Nephron progenitor cell (in vitro differentiated cells): Measurements from ENCODE around the gene SLC18A2.

Experiments used
- DNase-seq: peaks from one replicate; pipeline ENCODE4 v3.0.0; 2021
- H3K27ac Mint-ChIP-seq: 2 replicates; pipeline ENCODE4 v1.8.0; 2021; ENCODE audit warnings: mild to moderate bottlenecking, moderate library complexity, mixed read lengths
- H3K27me3 Mint-ChIP-seq: 2 replicates; pipeline ENCODE4 v1.8.0; 2021; ENCODE audit warnings: mild to moderate bottlenecking, low read depth, mixed read lengths; ENCODE audit not compliant: poor library complexity
- H3K36me3 Mint-ChIP-seq: 2 replicates; pipeline ENCODE4 v1.8.0; 2021; ENCODE audit warnings: low read depth, mixed read lengths
- H3K4me1 Mint-ChIP-seq: 2 replicates; pipeline ENCODE4 v1.8.0; 2021; ENCODE audit warnings: mixed read lengths
- H3K4me3 Mint-ChIP-seq: 2 replicates; pipeline ENCODE4 v1.8.0; 2021; ENCODE audit warnings: mild to moderate bottlenecking, moderate library complexity, mixed read lengths
- H3K9me3 Mint-ChIP-seq: 2 replicates; pipeline ENCODE4 v1.8.0; 2021; ENCODE audit warnings: mild to moderate bottlenecking, moderate library complexity, mixed read lengths
- TF ChIP-seq, protein P1 (sequence below): fragments of 200-600 bp; sonication (generic); IDR thresholded peaks from 2 replicates; pipeline ENCODE4 v1.5.0; 2021; ENCODE audit warnings: antibody characterized with exemption

The SLC18A2 gene

DNA sequence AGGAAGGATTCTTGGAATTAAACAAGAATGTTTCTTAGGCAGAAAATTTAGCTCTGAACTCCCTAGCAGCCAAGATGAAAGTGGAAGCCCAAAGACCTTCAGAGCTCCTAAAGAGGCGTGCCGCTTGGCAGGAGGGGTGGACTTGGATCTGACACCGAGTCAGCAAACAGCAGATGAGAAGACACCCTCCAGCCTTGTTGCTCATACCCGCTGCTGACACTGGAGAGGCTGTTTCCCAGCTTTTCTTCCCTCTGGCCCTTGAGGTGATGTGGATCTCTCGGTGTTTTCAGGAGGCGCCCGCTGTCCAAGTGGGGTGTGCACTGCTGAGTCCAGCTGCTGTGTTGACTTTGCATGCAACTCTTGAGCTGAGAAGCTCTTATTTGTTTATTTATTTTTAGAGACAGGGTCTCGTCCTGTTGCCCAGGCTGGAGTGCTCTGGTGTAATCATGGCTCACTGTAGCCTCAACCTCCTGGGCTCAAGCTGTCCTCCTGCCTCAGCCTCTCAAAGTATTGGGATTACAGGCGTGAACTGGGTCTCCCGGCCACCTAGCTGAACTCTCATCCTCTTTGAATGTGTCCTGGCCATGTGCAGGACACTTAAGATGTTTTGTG, 21.5 kb downstream of the SLC18A2 start:
- no peaks in the 10 kb centered on the region for H3K36me3 Mint-ChIP-seq
- no peaks in the 10 kb centered on the region for H3K9me3 Mint-ChIP-seq
- DNase-seq = no peak
- no peak overlapping the region for H3K4me3 Mint-ChIP-seq
- peaks cover 46% of the 10 kb centered on the region for H3K4me1 Mint-ChIP-seq
- TF ChIP-seq, protein P1, sequence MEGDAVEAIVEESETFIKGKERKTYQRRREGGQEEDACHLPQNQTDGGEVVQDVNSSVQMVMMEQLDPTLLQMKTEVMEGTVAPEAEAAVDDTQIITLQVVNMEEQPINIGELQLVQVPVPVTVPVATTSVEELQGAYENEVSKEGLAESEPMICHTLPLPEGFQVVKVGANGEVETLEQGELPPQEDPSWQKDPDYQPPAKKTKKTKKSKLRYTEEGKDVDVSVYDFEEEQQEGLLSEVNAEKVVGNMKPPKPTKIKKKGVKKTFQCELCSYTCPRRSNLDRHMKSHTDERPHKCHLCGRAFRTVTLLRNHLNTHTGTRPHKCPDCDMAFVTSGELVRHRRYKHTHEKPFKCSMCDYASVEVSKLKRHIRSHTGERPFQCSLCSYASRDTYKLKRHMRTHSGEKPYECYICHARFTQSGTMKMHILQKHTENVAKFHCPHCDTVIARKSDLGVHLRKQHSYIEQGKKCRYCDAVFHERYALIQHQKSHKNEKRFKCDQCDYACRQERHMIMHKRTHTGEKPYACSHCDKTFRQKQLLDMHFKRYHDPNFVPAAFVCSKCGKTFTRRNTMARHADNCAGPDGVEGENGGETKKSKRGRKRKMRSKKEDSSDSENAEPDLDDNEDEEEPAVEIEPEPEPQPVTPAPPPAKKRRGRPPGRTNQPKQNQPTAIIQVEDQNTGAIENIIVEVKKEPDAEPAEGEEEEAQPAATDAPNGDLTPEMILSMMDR = no peak
- H3K27ac Mint-ChIP-seq = no peak overlapping the region
- peaks cover 13% of the 10 kb centered on the region for H3K27me3 Mint-ChIP-seq

DNA sequence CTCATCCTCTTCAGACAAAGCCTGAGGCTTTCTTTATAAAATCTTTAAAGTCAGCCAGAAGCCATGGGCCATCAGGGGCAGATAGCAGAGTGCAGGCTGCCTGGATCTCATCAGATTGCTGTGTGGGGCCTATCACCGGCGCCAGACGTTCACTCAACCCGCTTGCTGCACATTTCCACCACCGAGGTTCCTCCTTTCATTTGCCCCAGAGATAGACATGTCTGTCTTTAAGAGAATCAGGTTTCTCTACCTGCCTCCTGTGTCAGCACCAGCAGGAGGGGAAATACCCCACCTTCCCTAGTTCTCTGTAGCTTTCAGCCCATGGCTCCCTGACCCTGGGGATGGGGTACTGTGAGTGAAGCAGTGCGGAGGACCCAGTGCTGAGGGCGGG, 22.0 kb downstream of the SLC18A2 start:
- no peaks in the 10 kb centered on the region for H3K9me3 Mint-ChIP-seq
- peaks cover 15% of the 10 kb centered on the region for H3K27me3 Mint-ChIP-seq
- TF ChIP-seq, protein P1 = no peak
- H3K4me3 Mint-ChIP-seq = no peak overlapping the region
- H3K4me1 Mint-ChIP-seq = peaks cover 41% of the 10 kb centered on the region
- DNase-seq = no peak
- no peak overlapping the region for H3K27ac Mint-ChIP-seq
- H3K36me3 Mint-ChIP-seq = no peaks in the 10 kb centered on the region

DNA sequence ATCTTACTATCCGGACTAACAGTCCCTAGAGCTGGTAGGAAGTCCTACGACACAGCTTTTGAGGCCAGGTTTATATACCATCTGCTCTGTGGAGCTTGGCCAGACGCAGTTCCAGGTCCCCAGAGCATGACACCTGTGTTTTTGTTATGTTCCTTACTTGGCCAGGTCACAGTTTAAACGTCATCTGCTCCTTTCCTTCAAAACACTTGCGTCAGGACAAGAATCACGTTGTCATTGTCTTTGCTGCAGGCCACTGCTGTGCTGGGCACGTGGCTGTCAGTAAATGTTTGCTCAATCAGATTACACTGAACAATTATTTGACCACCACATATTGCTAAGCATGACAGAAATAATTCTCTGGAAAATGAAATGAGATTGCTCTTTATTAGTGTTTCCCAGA, 23.9 kb downstream of the SLC18A2 start:
- Mint-ChIP-seq H3K4me1 (peaks cover 22% of the 10 kb centered on the region), H3K36me3 (no peaks in the 10 kb centered on the region), H3K27ac (no peak overlapping the region), H3K9me3 (no peaks in the 10 kb centered on the region), H3K4me3 (no peak overlapping the region), H3K27me3 (peaks cover 19% of the 10 kb centered on the region)
- no peak for DNase-seq
- TF ChIP-seq, protein P1 = no peak

DNA sequence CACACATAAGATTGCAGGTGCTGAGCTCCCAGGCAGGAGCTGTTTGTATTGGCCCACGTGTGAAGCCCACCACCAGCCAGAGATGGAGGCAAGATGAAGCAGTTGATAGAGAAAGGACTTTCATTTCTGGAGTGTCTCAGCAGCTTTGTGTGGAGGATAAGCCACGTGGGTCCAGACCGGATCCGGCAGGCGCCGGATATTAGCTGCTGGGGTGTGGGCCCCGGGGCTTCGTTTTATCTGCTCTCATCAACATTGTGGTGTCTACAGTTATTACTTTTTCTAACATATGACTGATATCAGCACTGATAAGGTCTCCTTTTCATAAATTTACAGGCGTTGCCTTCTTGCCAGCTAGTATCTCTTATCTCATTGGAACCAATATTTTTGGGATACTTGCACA, 25.5 kb downstream of the SLC18A2 start:
- H3K36me3 Mint-ChIP-seq = no peaks in the 10 kb centered on the region
- TF ChIP-seq, protein P1 = no peak
- no peaks in the 10 kb centered on the region for H3K9me3 Mint-ChIP-seq
- peaks cover 12% of the 10 kb centered on the region for H3K27me3 Mint-ChIP-seq
- H3K4me1 Mint-ChIP-seq = peaks cover 7% of the 10 kb centered on the region
- no peak overlapping the region for H3K27ac Mint-ChIP-seq
- no peak overlapping the region for H3K4me3 Mint-ChIP-seq
- DNase-seq = no peak

DNA sequence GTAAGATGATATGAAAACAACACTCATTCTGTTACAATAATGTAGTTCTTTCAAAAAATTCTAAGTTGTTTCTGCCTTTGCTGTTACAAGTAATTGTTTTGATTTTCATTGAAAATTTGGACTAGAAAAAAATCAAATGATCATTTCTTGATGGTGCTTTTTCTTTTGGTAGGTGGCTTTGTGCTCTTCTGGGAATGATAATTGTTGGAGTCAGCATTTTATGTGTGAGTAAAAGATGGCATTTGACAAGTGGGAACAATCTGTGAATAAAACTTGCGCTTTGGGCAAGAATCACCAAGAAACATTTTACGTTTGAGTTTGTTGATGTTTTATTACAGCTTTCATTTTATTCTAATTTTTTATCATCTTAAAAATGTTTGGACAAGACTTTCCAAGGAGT, 25.9 kb downstream of the SLC18A2 start:
- no peak overlapping the region for H3K4me3 Mint-ChIP-seq
- no peak for DNase-seq
- no peaks in the 10 kb centered on the region for H3K9me3 Mint-ChIP-seq
- no peaks in the 10 kb centered on the region for H3K36me3 Mint-ChIP-seq
- no peak overlapping the region for H3K27ac Mint-ChIP-seq
- TF ChIP-seq, protein P1 = no peak
- peaks cover 11% of the 10 kb centered on the region for H3K27me3 Mint-ChIP-seq
- H3K4me1 Mint-ChIP-seq = peaks cover 4% of the 10 kb centered on the region

DNA sequence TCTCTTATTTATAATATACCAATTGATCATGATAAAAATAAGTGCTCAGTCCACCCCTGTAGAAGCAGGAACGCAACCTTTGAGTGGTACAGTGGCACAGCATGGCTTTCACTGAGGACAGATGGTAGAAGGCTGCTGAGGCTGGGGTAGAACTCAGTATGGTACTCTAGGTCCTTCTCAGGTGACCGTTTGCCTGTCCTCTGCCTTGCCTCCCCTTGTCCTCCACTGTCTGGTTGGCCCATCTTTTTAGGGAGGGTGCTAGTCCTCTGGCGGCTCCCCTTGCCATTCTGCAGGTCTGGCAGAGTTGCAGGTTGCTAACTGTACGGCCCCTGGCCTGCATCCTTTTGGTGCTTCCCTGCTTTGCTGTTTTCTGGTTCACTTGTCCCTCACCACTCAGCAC, 27.3 kb downstream of the SLC18A2 start:
- no peak for DNase-seq
- Mint-ChIP-seq H3K27me3 (peaks cover 7% of the 10 kb centered on the region), H3K9me3 (no peaks in the 10 kb centered on the region), H3K36me3 (no peaks in the 10 kb centered on the region), H3K4me3 (no peak overlapping the region), H3K27ac (no peak overlapping the region), H3K4me1 (peaks cover 16% of the 10 kb centered on the region)
- TF ChIP-seq, protein P1 = no peak
